Endothelial cell of umbilical vein (primary cell): ENCODE data around the gene GTPBP4. TPM values are rescaled to one million over a fixed set of nuclear protein-coding genes. Genes with fewer than 3 reads are reported as not detected.

Experiments
- BruUV-seq: library from RNA; stranded (reverse); fragments of 400-500 nt; replicated peaks from 2 replicates; lab custom pipeline; 2021; lab: Mats Ljungman, UMichigan
- CTCF ChIA-PET: fragments of 300-600, 350-600 bp; sonication (Branson Sonifier 250); formaldehyde crosslinking; loops from one replicate; lab custom pipeline; 2021; ENCODE audit warnings: antibody characterized with exemption, inconsistent platforms; lab: Charles Lee
- POLR2A ChIA-PET: fragments of 300-600, 350-600 bp; sonication (Branson Sonifier 250); formaldehyde crosslinking; loops from one replicate; lab custom pipeline; 2021; ENCODE audit warnings: antibody characterized with exemption, inconsistent platforms; lab: Charles Lee
- DNase-seq: peaks from one replicate; pipeline ENCODE4 v3.0.0-alpha.2; 2011; ENCODE audit warnings: low read depth, low spot score
- FAIRE-seq: peaks from 2 replicates; lab custom pipeline; 2011; peaks lifted over from hg19 to GRCh38; lab: Jason Lieb, UNC
- H2AFZ ChIP-seq: 2 replicates; pipeline ENCODE4 v1.6.0; 2012; ENCODE audit warnings: low read depth, low read length, control low read depth, inconsistent platforms
- H3K27ac ChIP-seq: 2 replicates; pipeline ENCODE4 v1.5.1; 2011; ENCODE audit warnings: low read depth, mild to moderate bottlenecking, control low read depth, low read length, moderate library complexity; ENCODE audit not compliant: insufficient read depth
- H3K27me3 ChIP-seq, 2 experiments: 2 replicates each; pipeline versions ENCODE4 v1.6.0 to v1.6.1; 2011; ENCODE audit warnings: low read length in 2 of 2, mixed read lengths in 1 of 2; ENCODE audit not compliant: control insufficient read depth in 2 of 2, insufficient read depth in 2 of 2
- H3K36me3 ChIP-seq, 2 experiments: 2 replicates in 1 of 2; 3 replicates in 1 of 2; pipeline ENCODE4 v1.5.1; 2011; ENCODE audit warnings: low read length in 2 of 2, mild to moderate bottlenecking in 1 of 2, moderate library complexity in 1 of 2; ENCODE audit not compliant: control insufficient read depth in 2 of 2, insufficient read depth in 2 of 2; ENCODE audit errors: extremely low read depth in 1 of 2
- H3K4me1 ChIP-seq: 3 replicates; pipeline ENCODE4 v1.5.1; 2011; ENCODE audit warnings: mild to moderate bottlenecking, low read length; ENCODE audit not compliant: control insufficient read depth, insufficient read depth; ENCODE audit errors: extremely low read depth
- H3K4me2 ChIP-seq: 2 replicates; pipeline ENCODE4 v1.6.1; 2011; ENCODE audit warnings: low read length, control low read depth, mixed read lengths; ENCODE audit not compliant: insufficient read depth
- H3K4me3 ChIP-seq, 3 experiments: fragments of 200-600 bp in 1 of 3; sonication (generic), shearing (Covaris generic) in 1 of 3; replicated peaks in 1 of 3; 2 replicates each; pipeline ENCODE4 v1.5.1; 2011 to 2016; ENCODE audit warnings: control low read depth in 3 of 3, low read length in 3 of 3, mild to moderate bottlenecking in 2 of 3, inconsistent platforms in 1 of 3, low read depth in 1 of 3, moderate library complexity in 1 of 3; ENCODE audit not compliant: insufficient read depth in 1 of 3
- H3K79me2 ChIP-seq: 2 replicates; pipeline ENCODE4 v1.6.0; 2012; ENCODE audit warnings: low read length, inconsistent platforms; ENCODE audit not compliant: control insufficient read depth, insufficient read depth
- H3K9ac ChIP-seq: replicated peaks from 2 replicates; pipeline ENCODE3; 2011; ENCODE audit warnings: low read length, control low read depth; ENCODE audit not compliant: insufficient read depth; ENCODE audit errors: extremely low read depth
- H3K9me1 ChIP-seq: replicated peaks from 3 replicates; pipeline ENCODE4 v1.6.0; 2011; ENCODE audit warnings: mild to moderate bottlenecking, low read length; ENCODE audit not compliant: control insufficient read depth, insufficient read depth; ENCODE audit errors: extremely low read depth
- H3K9me3 ChIP-seq: replicated peaks from 2 replicates; pipeline ENCODE4 v1.5.1; 2012; ENCODE audit warnings: low read length, inconsistent platforms; ENCODE audit not compliant: control insufficient read depth, insufficient read depth
- H4K20me1 ChIP-seq: replicated peaks from 2 replicates; pipeline ENCODE3; 2011; ENCODE audit warnings: mild to moderate bottlenecking, low read length; ENCODE audit not compliant: control insufficient read depth, insufficient read depth; ENCODE audit errors: extremely low read depth
- EZH2 ChIP-seq: IDR thresholded peaks from 2 replicates; pipeline ENCODE4 v1.6.1; 2012; ENCODE audit warnings: borderline replicate concordance, low read depth, mild to moderate bottlenecking, moderate library complexity, low read length, inconsistent platforms; ENCODE audit not compliant: severe bottlenecking
- FOS ChIP-seq: IDR thresholded peaks from 2 replicates; pipeline ENCODE4 v1.6.1; 2011; ENCODE audit warnings: mild to moderate bottlenecking, low read length, moderate library complexity, borderline replicate concordance; ENCODE audit not compliant: insufficient read depth
- GATA2 ChIP-seq: IDR thresholded peaks from 2 replicates; pipeline ENCODE4 v1.7.0; 2011; ENCODE audit warnings: low read depth, mild to moderate bottlenecking, moderate library complexity, mixed read lengths, low read length; ENCODE audit not compliant: insufficient read length, insufficient read depth
- JUN ChIP-seq: IDR thresholded peaks from 2 replicates; pipeline ENCODE4 v1.6.1; 2011; ENCODE audit warnings: borderline replicate concordance, low read depth; ENCODE audit not compliant: insufficient read length, insufficient read depth
- MAX ChIP-seq: IDR thresholded peaks from 2 replicates; pipeline ENCODE4 v1.6.1; 2011; ENCODE audit not compliant: insufficient read depth, insufficient read length
- MYC ChIP-seq: IDR thresholded peaks from one replicate; pipeline ENCODE4 v1.6.1; 2011; ENCODE audit warnings: mild to moderate bottlenecking, low read depth, low read length
- POLR2A ChIP-seq: IDR thresholded peaks from 2 replicates; pipeline ENCODE4 v1.6.1; 2012; ENCODE audit warnings: low read depth, mild to moderate bottlenecking, control low read depth, low read length
- POLR2AphosphoS5 ChIP-seq: IDR thresholded peaks from 2 replicates; pipeline ENCODE4 v1.6.1; 2012; ENCODE audit warnings: low read depth, mild to moderate bottlenecking, control low read depth, low read length, moderate library complexity; ENCODE audit not compliant: insufficient read depth
- dilution Hi-C: fragments of 300-500 bp; cut with MboI; formaldehyde crosslinking; loops from one replicate; pipeline ENCODE4 v1.15.0; 2019; ENCODE audit warnings: low sequenced_read_pairs; ENCODE audit not compliant: extremely low pct_ligation_motif_present
- intact Hi-C: fragments of 100-400 bp; cut with micrococcal nuclease; formaldehyde crosslinking; loops from one replicate; pipeline ENCODE4 v1.10.0; 2022
- polyA plus RNA-seq, 4 experiments: library from polyadenylated mRNA; depleted of rRNA in 3 of 4; stranded (reverse) in 3 of 4; unstranded in 1 of 4; fragments of >200 nt; gene quantifications; 2 replicates each; pipeline versions ENCODE4 v1.2.1 to v1.2.3, GENCODE V29; 2011 to 2012; ENCODE audit warnings: missing spikeins in 1 of 4
- total RNA-seq: library from RNA; stranded (reverse); gene quantifications from 2 replicates; pipeline ENCODE4 v1.2.3, GENCODE V29; 2021
- TF ChIP-seq, protein P1 (sequence below), 2 donors: IDR thresholded peaks; 1 replicate in 1 of 2; 2 replicates in 1 of 2; pipeline ENCODE4 v1.5.1; 2011; ENCODE audit warnings: low read length in 2 of 2, mild to moderate bottlenecking in 2 of 2, moderate library complexity in 2 of 2, control low read depth in 1 of 2, inconsistent platforms in 1 of 2, low read depth in 1 of 2; ENCODE audit not compliant: insufficient read depth in 1 of 2; ENCODE audit errors: extremely low read depth in 1 of 2

Gene GTPBP4
- total and polyA plus RNA-seq, 2 donors (not counting 3 experiments of a cell fraction or from before 2014, with no cell fraction given), result 12.4 to 69.3 TPM

- H3K27me3 ChIP-seq, result no peaks in the 10 kb centered on the region
- no peak overlapping the region for H3K4me2 ChIP-seq
- H2AFZ ChIP-seq, result no peak overlapping the region
- CTCF ChIA-PET, result interaction anchor here (0.5 to 1.1 kb wide), 2 partner anchors 13 to 29 kb away, joined by 4 to 5 read pairs; no protein-coding TSS in a partner anchor
- no peaks in the 10 kb centered on the region for H3K79me2 ChIP-seq
- DNase-seq (no peak), FAIRE-seq (no peak)
- H3K36me3 ChIP-seq, result peaks cover 11 to 20% of the 10 kb centered on the region in 2 experiments
- TF ChIP-seq FOS (no peak), MAX (no peak), POLR2AphosphoS5 (no peak), JUN (no peak), EZH2 (no peak), POLR2A (no peak), GATA2 (no peak), MYC (no peak)
- TF ChIP-seq, protein P1, sequence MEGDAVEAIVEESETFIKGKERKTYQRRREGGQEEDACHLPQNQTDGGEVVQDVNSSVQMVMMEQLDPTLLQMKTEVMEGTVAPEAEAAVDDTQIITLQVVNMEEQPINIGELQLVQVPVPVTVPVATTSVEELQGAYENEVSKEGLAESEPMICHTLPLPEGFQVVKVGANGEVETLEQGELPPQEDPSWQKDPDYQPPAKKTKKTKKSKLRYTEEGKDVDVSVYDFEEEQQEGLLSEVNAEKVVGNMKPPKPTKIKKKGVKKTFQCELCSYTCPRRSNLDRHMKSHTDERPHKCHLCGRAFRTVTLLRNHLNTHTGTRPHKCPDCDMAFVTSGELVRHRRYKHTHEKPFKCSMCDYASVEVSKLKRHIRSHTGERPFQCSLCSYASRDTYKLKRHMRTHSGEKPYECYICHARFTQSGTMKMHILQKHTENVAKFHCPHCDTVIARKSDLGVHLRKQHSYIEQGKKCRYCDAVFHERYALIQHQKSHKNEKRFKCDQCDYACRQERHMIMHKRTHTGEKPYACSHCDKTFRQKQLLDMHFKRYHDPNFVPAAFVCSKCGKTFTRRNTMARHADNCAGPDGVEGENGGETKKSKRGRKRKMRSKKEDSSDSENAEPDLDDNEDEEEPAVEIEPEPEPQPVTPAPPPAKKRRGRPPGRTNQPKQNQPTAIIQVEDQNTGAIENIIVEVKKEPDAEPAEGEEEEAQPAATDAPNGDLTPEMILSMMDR (IDR thresholded peaks at IDR 0.05; ENCODE audit: extremely low read depth in 1 of 2, insufficient read depth in 1 of 2, low read depth in 1 of 2, low read length in 2 of 2), result no peak
- no peak overlapping the region for H3K9ac ChIP-seq
- no TSS peak for BruUV-seq
- no peak overlapping the region for H3K27ac ChIP-seq
- dilution Hi-C loops (no loop called here), intact Hi-C loops (no loop called here)
- H3K4me3 ChIP-seq, result no peak overlapping the region
- no peaks in the 10 kb centered on the region for H3K9me3 ChIP-seq
- POLR2A ChIA-PET, result no interaction called here
- no peaks in the 10 kb centered on the region for H3K9me1 ChIP-seq
- H4K20me1 ChIP-seq, result no peaks in the 10 kb centered on the region
- H3K4me1 ChIP-seq, result no peaks in the 10 kb centered on the region
Measured at GRCh38 chr10:1020958-1021357, 32.7 kb downstream of the GTPBP4 start.
